SU-DHL-6 (cell line): ENCODE measurements around the gene CNOT9.

Experiments
- H2AFZ ChIP-seq: fragments of 200-600 bp; sonication (generic); 2 replicates; pipeline ENCODE4 v1.6.1; 2014; ENCODE audit warnings: low read depth, mild to moderate bottlenecking, moderate library complexity, mixed read lengths, antibody characterized with exemption, low read length; ENCODE audit not compliant: severe bottlenecking
- H3F3A ChIP-seq: fragments of 200-600 bp; shearing (Covaris generic); 2 replicates; pipeline ENCODE4 v1.6.0; 2016; ENCODE audit warnings: antibody characterized with exemption, mild to moderate bottlenecking; ENCODE audit not compliant: insufficient read depth
- H3K27ac ChIP-seq: fragments of 200-600 bp; sonication (generic); 2 replicates; pipeline ENCODE4 v1.5.1; 2016; ENCODE audit warnings: low read depth, mild to moderate bottlenecking, low read length, moderate library complexity, mixed read lengths
- H3K27me3 ChIP-seq: fragments of 200-600 bp; sonication (generic), shearing (Covaris generic); 2 replicates; pipeline ENCODE4 v1.6.0; 2014; ENCODE audit warnings: mild to moderate bottlenecking, low read length
- H3K36me3 ChIP-seq: fragments of 200-600 bp; sonication (generic); 2 replicates; pipeline ENCODE4 v1.6.1; 2014; ENCODE audit warnings: mild to moderate bottlenecking, low read length, mixed read lengths
- H3K4me2 ChIP-seq: fragments of 300-600, 200-600 bp; shearing (Covaris generic), sonication (generic); 2 replicates; pipeline ENCODE4 v1.6.0; 2014; ENCODE audit warnings: low read length, low read depth, mild to moderate bottlenecking; ENCODE audit not compliant: poor library complexity, severe bottlenecking
- H3K4me3 ChIP-seq: fragments of 200-600 bp; sonication (generic); 2 replicates; pipeline ENCODE4 v1.5.1; 2014; ENCODE audit warnings: antibody characterized with exemption, low read length, mild to moderate bottlenecking, mixed read lengths; ENCODE audit not compliant: insufficient read depth, poor library complexity, severe bottlenecking
- H3K79me2 ChIP-seq: fragments of 200-600 bp; sonication (generic); 2 replicates; pipeline ENCODE4 v1.6.1; 2014; ENCODE audit warnings: mild to moderate bottlenecking, low read length, moderate library complexity; ENCODE audit not compliant: insufficient read depth
- H3K9ac ChIP-seq: fragments of 200-600 bp; sonication (generic); 2 replicates; pipeline ENCODE4 v1.7.0; 2014; ENCODE audit warnings: mild to moderate bottlenecking, low read length
- H3K9me2 ChIP-seq: fragments of 200-600 bp; sonication (generic); replicated peaks from 2 replicates; pipeline ENCODE4 v1.6.1; 2014; ENCODE audit warnings: low read length; ENCODE audit not compliant: insufficient read depth
- H3K9me3 ChIP-seq: fragments of 200-600 bp; sonication (generic); 2 replicates; pipeline ENCODE4 v1.6.1; 2014; ENCODE audit warnings: low read length, mixed read lengths; ENCODE audit not compliant: insufficient read depth
- H4K20me1 ChIP-seq: fragments of 200-600 bp; sonication (generic); 2 replicates; pipeline ENCODE4 v1.6.1; 2014; ENCODE audit warnings: low read depth, mild to moderate bottlenecking, antibody characterized with exemption, low read length, moderate library complexity, mixed read lengths
- CTCF ChIP-seq: fragments of 200-600 bp; sonication (generic); IDR thresholded peaks from one replicate; pipeline ENCODE4 v1.5.1; 2017; ENCODE audit warnings: antibody characterized with exemption, mild to moderate bottlenecking, low read length, moderate library complexity; ENCODE audit not compliant: insufficient read depth, poor library complexity, severe bottlenecking
- EZH2phosphoT487 ChIP-seq: fragments of 200-600 bp; sonication (generic), shearing (Covaris generic); conservative IDR thresholded peaks from 2 replicates; pipeline ENCODE4 v1.6.1; 2018; ENCODE audit warnings: mild to moderate bottlenecking, antibody characterized with exemption, low read length, moderate library complexity, mixed read lengths

The CNOT9 gene

GRCh38 chr2:218555527-218555926 lies 13.1 kb upstream of the CNOT9 start:
- H3F3A ChIP-seq: peaks cover 27% of the 10 kb centered on the region
- H3K9me2 ChIP-seq: no peaks in the 10 kb centered on the region
- TF ChIP-seq CTCF: no peak
- no peak overlapping the region for H3K9ac ChIP-seq
- H3K9me3 ChIP-seq: no peaks in the 10 kb centered on the region
- no peak overlapping the region for H3K27ac ChIP-seq
- H4K20me1 ChIP-seq: 0 out of 2 replicates have a peak, but pooled peaks cover 3% of the 10 kb centered on the region
- no peak overlapping the region for H3K4me2 ChIP-seq
- H3K27me3 ChIP-seq: no peaks in the 10 kb centered on the region
- no peak overlapping the region for H3K4me3 ChIP-seq
- H3K79me2 ChIP-seq: 0 out of 2 replicates have a peak, but pooled peaks cover 7% of the 10 kb centered on the region
- no peak overlapping the region for H2AFZ ChIP-seq
- H3K36me3 ChIP-seq: peaks cover 79% of the 10 kb centered on the region

- H3F3A ChIP-seq: peaks cover 9% of the 10 kb centered on the region; the same call in 1 of the 2 replicates
- H2AFZ ChIP-seq: no peak overlapping the region
- no peak for TF ChIP-seq CTCF
- no peak for TF ChIP-seq EZH2phosphoT487
- no peaks in the 10 kb centered on the region for H3K9me3 ChIP-seq
- no peak overlapping the region for H3K27ac ChIP-seq
- H3K4me2 ChIP-seq: no peak overlapping the region
- no peak overlapping the region for H3K4me3 ChIP-seq
- 0 out of 2 replicates have a peak, but pooled peaks cover 7% of the 10 kb centered on the region for H3K79me2 ChIP-seq
- no peaks in the 10 kb centered on the region for H3K27me3 ChIP-seq
- no peak overlapping the region for H3K9ac ChIP-seq
- H4K20me1 ChIP-seq: 0 out of 2 replicates have a peak, but pooled peaks cover 3% of the 10 kb centered on the region
- H3K9me2 ChIP-seq: no peaks in the 10 kb centered on the region
- H3K36me3 ChIP-seq: peaks cover 63% of the 10 kb centered on the region
These were observed 10.7 kb upstream of the CNOT9 start for GRCh38 chr2:218557941-218558340.

GRCh38 chr2:218558986-218559385 lies 9.7 kb upstream of the CNOT9 start:
- Histone ChIP-seq H4K20me1 (peaks cover 3% of the 10 kb centered on the region; the same call in 1 of the 2 replicates), H3K79me2 (peaks cover 15% of the 10 kb centered on the region), H3K9ac (no peak overlapping the region), H3K9me2 (no peaks in the 10 kb centered on the region), H2AFZ (no peak overlapping the region), H3K36me3 (peaks cover 53% of the 10 kb centered on the region), H3K4me3 (no peak overlapping the region), H3K4me2 (no peak overlapping the region), H3K27me3 (no peaks in the 10 kb centered on the region), H3K27ac (no peak overlapping the region), H3K9me3 (no peaks in the 10 kb centered on the region), H3F3A (peaks cover 9% of the 10 kb centered on the region; the same call in 1 of the 2 replicates)
- no peak for TF ChIP-seq EZH2phosphoT487
- no peak for TF ChIP-seq CTCF
